Measurements from ENCODE around the gene RGL4. TPM values are rescaled to one million over a fixed set of nuclear protein-coding genes. Genes with fewer than 3 reads are reported as not detected.

The RGL4 gene
- total RNA-seq, 2 experiments from 2014 or later: 0.97 TPM; not detected in 1

DNA sequence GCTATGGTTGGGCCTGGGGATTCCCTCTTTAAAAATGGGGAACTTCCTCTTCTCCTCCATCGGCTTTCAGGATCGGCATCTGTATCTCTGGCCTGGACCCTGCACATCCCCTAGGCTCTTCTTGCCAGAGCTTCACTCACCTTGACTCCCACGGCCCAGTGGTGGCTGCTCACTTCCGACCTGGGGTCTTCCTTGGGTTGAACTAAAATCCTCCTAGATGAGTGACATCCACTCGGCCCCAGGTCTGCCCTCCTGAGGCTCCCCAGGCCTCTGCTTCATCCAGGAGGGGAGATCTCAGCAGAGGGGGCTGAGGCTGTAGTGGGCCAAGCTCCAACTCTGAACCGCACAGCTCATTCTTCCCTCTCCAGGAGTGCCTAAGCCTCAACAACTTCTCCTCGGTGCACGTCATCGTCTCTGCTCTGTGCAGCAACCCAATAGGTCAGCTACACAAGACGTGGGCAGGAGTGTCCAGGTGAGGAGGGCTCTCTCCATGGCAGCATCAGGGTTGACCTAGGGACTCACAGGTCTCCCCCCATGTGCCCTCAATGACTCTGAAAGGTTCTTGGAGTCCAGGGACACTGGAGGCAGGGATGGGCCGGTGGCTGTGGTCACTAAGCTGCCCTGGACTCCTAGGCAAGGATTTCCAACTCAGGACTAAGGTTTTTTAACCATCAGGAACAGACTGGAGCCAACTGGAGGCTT, 3.3 kb downstream of the RGL4 start:
- ChIA-PET CTCF (ENCODE audit: unreplicated experiment) (no interaction called here), POLR2A (no interaction called here)
- H3K27ac ChIP-seq (ENCODE audit: low read depth, low read length, poor library complexity, severe bottlenecking): no peak overlapping the region
- intact Hi-C loops (cut with micrococcal nuclease; ENCODE audit: unreplicated experiment): no loop called here
- no TSS peak for BruUV-seq (replicated peaks)
- no peak overlapping the region for H3K4me2 ChIP-seq (ENCODE audit: low read length)
- H4K20me1 ChIP-seq (ENCODE audit: insufficient read depth, low read length): no peaks in the 10 kb centered on the region
- DNase-seq (ENCODE audit: low spot score): no peak
- no peaks in the 10 kb centered on the region for H3K9me3 ChIP-seq (ENCODE audit: low read length)
- TF ChIP-seq, protein P1, sequence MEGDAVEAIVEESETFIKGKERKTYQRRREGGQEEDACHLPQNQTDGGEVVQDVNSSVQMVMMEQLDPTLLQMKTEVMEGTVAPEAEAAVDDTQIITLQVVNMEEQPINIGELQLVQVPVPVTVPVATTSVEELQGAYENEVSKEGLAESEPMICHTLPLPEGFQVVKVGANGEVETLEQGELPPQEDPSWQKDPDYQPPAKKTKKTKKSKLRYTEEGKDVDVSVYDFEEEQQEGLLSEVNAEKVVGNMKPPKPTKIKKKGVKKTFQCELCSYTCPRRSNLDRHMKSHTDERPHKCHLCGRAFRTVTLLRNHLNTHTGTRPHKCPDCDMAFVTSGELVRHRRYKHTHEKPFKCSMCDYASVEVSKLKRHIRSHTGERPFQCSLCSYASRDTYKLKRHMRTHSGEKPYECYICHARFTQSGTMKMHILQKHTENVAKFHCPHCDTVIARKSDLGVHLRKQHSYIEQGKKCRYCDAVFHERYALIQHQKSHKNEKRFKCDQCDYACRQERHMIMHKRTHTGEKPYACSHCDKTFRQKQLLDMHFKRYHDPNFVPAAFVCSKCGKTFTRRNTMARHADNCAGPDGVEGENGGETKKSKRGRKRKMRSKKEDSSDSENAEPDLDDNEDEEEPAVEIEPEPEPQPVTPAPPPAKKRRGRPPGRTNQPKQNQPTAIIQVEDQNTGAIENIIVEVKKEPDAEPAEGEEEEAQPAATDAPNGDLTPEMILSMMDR (conservative IDR thresholded peaks at IDR 0.05; ENCODE audit: low read length): no peak
- no peak for TF ChIP-seq EZH2phosphoT487 (IDR thresholded peaks at IDR 0.05; ENCODE audit: borderline replicate concordance, low read depth, low read length)
- H3K9me2 ChIP-seq (ENCODE audit: insufficient read depth, low read length): no peaks in the 10 kb centered on the region
- no peak overlapping the region for H3K4me3 ChIP-seq (ENCODE audit: low read depth, low read length, poor library complexity, severe bottlenecking)
- H3K4me1 ChIP-seq (ENCODE audit: insufficient read depth, low read length, poor library complexity, severe bottlenecking): peaks cover 19% of the 10 kb centered on the region
- H3K36me3 ChIP-seq (ENCODE audit: insufficient read depth, low read length): peaks cover 33% of the 10 kb centered on the region
- H3K79me2 ChIP-seq (ENCODE audit: insufficient read depth, low read depth, low read length): no peaks in the 10 kb centered on the region
- no peak overlapping the region for H2AFZ ChIP-seq (ENCODE audit: low read length)

DNA sequence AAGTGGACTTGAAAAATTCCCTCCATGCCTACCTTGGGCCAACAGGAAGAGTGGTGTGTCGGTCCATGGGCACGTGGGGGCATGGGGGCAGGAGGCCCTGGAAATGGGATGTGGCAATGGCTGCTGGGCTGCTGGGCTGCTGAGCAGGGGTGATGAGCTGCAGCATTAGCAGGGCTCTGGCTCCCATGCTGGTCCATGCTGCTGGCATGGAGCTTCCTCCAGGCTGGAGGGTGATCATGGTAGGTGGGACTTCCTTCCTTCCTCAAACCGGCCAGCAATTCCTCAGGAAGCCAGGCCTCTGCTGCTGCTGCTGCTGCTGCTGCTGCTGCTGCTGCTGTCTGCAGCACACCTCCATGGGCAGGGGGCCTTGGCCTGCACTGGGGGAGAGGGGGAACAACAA, 4.3 kb downstream of the RGL4 start:
- Histone ChIP-seq H4K20me1 (ENCODE audit: insufficient read depth, low read length) (no peaks in the 10 kb centered on the region), H3K79me2 (ENCODE audit: insufficient read depth, low read depth, low read length) (no peaks in the 10 kb centered on the region), H2AFZ (ENCODE audit: low read length) (no peak overlapping the region), H3K4me1 (ENCODE audit: insufficient read depth, low read length, poor library complexity, severe bottlenecking) (peaks cover 19% of the 10 kb centered on the region), H3K27ac (ENCODE audit: low read depth, low read length, poor library complexity, severe bottlenecking) (no peak overlapping the region), H3K4me2 (ENCODE audit: low read length) (no peak overlapping the region), H3K4me3 (ENCODE audit: low read depth, low read length, poor library complexity, severe bottlenecking) (no peak overlapping the region), H3K9me2 (ENCODE audit: insufficient read depth, low read length) (no peaks in the 10 kb centered on the region), H3K9me3 (ENCODE audit: low read length) (no peaks in the 10 kb centered on the region), H3K36me3 (ENCODE audit: insufficient read depth, low read length) (peaks cover 43% of the 10 kb centered on the region)
- CTCF ChIA-PET (ENCODE audit: unreplicated experiment): no interaction called here
- intact Hi-C loops (cut with micrococcal nuclease; ENCODE audit: unreplicated experiment): no loop called here
- DNase-seq (ENCODE audit: low spot score): no peak
- POLR2A ChIA-PET: interaction anchor here (0.9 kb wide), 1 partner anchor 8 kb away, joined by 5 read pairs; no protein-coding TSS in a partner anchor
- BruUV-seq (replicated peaks): no TSS peak
- no peak for TF ChIP-seq EZH2phosphoT487 (IDR thresholded peaks at IDR 0.05; ENCODE audit: borderline replicate concordance, low read depth, low read length)
- TF ChIP-seq, protein P1 (conservative IDR thresholded peaks at IDR 0.05; ENCODE audit: low read length): no peak

DNA sequence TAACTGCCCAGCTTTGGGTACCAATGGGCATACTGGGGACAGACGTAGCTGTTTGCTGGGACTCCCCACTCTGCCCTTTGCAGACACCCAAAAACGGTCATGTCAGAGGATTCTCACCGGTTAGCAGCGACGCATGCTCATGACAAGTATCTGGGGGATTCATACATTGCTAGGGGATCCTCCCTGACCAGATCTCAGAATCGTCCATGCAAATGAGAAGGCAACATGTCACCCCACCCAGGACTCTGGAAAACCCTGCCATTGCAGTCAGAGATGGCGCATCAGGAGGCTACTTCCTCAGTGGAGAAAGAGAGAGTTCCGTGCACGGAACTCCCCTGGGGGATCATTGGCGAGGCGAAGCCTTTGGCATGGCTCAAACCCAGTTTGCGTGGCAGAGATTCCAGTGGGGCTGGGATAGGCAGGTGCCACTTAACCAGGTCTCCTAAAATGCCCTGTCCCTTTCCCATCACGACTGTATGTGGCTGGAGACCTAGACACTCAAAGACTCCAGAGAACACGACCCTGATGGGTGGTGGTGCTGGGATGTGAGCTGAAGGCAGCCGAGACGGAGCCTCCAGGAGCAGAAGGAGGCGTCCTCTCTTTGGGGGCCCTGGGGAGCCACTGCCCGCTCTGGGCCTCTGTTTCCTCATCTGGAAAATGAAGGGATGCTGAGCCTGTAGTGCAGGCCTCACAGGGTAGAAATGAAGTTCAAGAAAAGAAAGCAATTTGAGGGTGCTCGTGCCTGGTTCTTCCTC, 4.9 kb downstream of the RGL4 start:
- no peak for DNase-seq (ENCODE audit: low spot score)
- POLR2A ChIA-PET: interaction anchor here (0.6 to 0.9 kb wide), 3 partner anchors 9 to 50 kb away, joined by 3 to 5 read pairs (median 3); no protein-coding TSS in a partner anchor
- H3K9me2 ChIP-seq (ENCODE audit: insufficient read depth, low read length): no peaks in the 10 kb centered on the region
- peaks cover 19% of the 10 kb centered on the region for H3K4me1 ChIP-seq (ENCODE audit: insufficient read depth, low read length, poor library complexity, severe bottlenecking)
- H3K4me3 ChIP-seq (ENCODE audit: low read depth, low read length, poor library complexity, severe bottlenecking): no peak overlapping the region
- no peaks in the 10 kb centered on the region for H3K9me3 ChIP-seq (ENCODE audit: low read length)
- H3K4me2 ChIP-seq (ENCODE audit: low read length): peak overlapping the region; percentile 47
- H2AFZ ChIP-seq (ENCODE audit: low read length): no peak overlapping the region
- CTCF ChIA-PET (ENCODE audit: unreplicated experiment): no interaction called here
- intact Hi-C loops (cut with micrococcal nuclease; ENCODE audit: unreplicated experiment): no loop called here
- H4K20me1 ChIP-seq (ENCODE audit: insufficient read depth, low read length): no peaks in the 10 kb centered on the region
- TF ChIP-seq EZH2phosphoT487 (IDR thresholded peaks at IDR 0.05; ENCODE audit: borderline replicate concordance, low read depth, low read length): no peak
- TF ChIP-seq, protein P1 (conservative IDR thresholded peaks at IDR 0.05; ENCODE audit: low read length): no peak
- no TSS peak for BruUV-seq (replicated peaks)
- H3K36me3 ChIP-seq (ENCODE audit: insufficient read depth, low read length): peaks cover 50% of the 10 kb centered on the region
- peak overlapping the region; percentile 62 for H3K27ac ChIP-seq (ENCODE audit: low read depth, low read length, poor library complexity, severe bottlenecking)
- H3K79me2 ChIP-seq (ENCODE audit: insufficient read depth, low read depth, low read length): no peaks in the 10 kb centered on the region
